HG03442 (cell line): ENCODE results near the gene BANF2.
"Not testable (repeated sequence)": the region's sequence is repeated elsewhere in the genome, so short reads cannot be mapped to it uniquely, and the experiment has no call there.

Experiments
- ATAC-seq: cut with Tn5 transposase; IDR thresholded peaks from one replicate; pipeline ENCODE4 v1.9.1; 2021; ENCODE audit warnings: mild to moderate bottlenecking, moderate library complexity; ENCODE audit not compliant: unreplicated experiment

The BANF2 gene

GRCh38 chr20:17761604-17762003, 61.8 kb downstream of the BANF2 start:
- ATAC-seq: no peak

GRCh38 chr20:17762243-17762872, 62.6 kb downstream of the BANF2 start:
- ATAC-seq: no peak

- ATAC-seq: no peak
These were observed 63.2 kb downstream of the BANF2 start for GRCh38 chr20:17762873-17763557.

DNA sequence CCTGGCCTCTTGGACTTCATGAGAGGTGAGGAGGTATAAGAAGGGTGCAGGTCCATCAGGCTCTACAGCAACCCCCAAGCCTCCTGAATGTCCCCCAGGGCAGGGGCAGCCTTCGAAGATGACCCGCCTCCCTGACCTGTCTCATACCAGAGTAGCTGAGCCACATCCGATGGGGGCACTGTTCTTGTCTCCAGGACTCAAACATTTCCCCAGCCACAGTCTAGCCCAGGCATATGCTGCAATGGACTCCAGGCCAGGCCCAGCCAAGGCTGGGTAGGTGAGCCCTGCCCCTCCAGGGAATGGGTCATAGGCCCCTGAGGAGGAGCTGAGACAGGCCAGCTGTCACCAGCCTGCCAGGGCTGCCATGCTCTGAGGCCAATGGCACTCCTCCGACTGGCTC, 65.3 kb downstream of the BANF2 start:
- no peak for ATAC-seq

DNA sequence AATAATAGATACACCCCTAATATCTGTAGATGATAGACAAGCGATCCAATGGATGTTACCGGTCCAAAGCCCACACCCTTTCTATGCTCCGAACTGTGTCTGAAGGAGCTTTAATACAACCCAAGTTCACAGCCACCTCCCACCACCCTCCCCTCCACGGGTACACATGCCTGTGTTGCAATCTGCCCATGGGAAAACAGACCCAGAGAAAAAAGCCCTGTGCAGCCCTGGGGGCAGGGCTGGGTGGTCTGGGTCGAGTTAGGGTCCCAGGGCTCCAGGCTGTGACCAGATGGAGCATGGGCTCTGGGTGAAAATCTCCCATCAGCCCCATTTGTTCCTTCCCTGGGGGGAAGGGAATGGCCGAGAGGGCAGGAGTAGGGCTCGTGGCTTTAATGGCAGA, 65.8 kb downstream of the BANF2 start:
- no peak for ATAC-seq

DNA sequence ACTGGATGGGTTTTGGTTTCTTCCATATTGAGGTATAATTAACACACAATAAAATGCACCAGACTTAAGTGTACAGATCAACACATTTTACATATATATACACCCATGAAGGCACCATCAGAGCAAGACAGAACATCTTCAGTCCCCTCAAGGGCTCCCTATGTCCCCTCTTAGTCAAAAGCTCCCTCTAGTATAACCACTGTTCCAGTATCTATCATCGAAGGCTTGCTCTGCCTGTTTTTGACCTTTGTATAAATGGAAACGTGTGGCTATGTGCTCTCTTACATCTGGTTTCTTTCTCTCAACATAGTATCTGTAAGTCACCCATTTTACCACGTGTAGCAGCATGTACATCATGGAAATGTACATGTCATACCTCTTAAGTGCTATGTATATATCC, 66.5 kb downstream of the BANF2 start:
- ATAC-seq: no peak

- no peak for ATAC-seq
These were observed 67.9 kb downstream of the BANF2 start for GRCh38 chr20:17767624-17768023.

DNA sequence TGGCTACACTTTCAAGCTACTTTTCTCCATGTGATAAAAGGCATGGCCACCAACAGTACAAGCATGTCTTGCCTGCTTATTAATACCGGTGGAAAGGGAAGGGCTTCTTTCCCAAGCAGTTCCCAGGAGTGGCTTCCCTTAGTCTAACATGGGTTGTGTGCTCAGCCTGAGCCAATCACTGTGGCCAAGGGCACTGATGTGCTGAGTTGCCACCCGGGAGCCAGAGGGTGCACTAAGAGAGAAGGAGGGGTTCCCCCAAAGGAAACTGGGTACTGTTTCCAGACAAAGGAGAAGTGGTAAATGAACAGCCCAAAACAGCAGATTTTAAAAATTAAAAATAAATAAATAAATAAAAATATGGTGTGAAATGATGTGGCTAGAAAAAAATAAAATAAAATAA, 68.5 kb downstream of the BANF2 start:
- ATAC-seq: no peak

GRCh38 chr20:17769716-17770115, 70.0 kb downstream of the BANF2 start:
- ATAC-seq: not testable (repeated sequence)

DNA sequence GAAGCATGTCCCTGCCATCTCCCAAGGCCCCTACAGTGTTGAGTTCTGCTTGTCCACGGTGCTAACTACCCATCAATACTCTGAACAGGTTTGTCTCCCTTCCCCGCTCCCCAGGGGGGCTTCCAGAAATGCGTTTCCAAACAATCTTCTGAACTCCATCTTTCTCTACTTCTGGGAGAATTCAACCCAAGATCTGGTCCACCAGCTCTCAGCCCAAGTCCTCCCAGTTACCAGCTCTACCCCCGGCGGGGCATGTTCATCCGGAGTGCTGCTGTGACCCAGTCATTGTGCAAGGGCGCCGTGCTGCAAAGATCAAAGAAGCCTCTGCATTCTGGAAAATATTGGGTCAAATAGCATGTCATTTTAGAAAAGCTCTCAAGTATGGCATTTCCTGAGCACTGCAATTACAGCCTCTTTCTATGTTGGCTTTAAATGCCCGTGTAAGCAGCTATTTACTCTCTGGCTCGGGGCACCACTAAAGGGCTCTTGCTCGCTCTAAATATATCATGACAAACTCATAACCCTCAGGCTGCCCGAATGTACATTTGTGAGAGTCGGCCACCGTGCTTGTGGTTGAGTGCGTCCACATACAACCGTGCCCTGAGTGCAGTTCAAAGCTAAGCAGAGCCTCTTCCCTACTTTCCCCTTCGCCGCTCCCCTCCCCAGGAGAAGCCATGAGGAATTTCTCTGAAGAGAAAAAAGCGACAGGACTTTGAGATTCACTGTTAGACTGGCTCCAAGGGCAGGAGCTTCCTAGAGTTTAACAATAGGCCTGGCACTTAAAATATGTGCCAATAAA, 71.6 kb downstream of the BANF2 start:
- no peak for ATAC-seq

GRCh38 chr20:17772005-17772343, 72.2 kb downstream of the BANF2 start:
- ATAC-seq: no peak

DNA sequence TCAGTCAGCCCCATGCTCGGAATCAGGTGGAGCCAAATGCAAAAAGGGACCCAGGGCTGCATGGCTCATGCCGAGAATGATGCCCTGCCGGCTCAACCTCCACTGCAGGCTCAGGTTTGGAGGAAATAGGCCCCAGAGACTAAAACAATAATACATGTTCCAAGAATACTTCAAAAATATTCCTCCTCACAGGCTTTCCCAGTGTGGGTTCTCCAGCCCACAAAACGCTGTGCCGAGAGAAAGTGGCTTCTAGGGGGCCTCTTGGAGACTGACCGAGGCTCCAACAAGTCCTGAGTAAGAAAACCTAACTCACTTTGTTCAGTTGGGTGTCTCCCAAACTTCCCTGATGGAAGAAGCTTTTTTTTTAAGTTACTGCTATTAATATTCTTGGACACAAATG, 73.9 kb downstream of the BANF2 start:
- ATAC-seq: no peak

- ATAC-seq: no peak
These were observed 75.8 kb downstream of the BANF2 start for GRCh38 chr20:17775600-17775999.

- no peak for ATAC-seq
These were observed 76.8 kb downstream of the BANF2 start for GRCh38 chr20:17776551-17776950.

GRCh38 chr20:17779011-17779410, 79.2 kb downstream of the BANF2 start:
- not testable (repeated sequence) for ATAC-seq

DNA sequence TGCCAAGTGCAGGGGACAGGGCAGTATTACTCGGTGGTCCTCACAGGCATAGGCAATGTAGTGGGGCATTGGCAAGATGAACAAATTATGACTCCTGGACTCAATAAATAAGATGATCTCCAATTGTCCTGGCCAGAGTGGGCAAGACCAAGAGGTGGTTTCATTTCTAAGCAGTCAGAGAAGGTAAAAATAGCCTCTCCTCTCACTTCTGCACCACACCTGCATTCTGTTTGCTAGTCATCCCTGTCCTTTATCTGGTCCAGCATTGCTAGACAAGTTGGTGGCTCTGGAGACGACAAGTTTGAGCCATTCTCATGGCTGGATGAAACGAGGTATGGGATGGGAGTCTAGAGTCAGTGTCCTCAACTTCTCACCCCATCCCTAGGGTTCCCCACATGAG, 83.0 kb downstream of the BANF2 start:
- ATAC-seq: peak; percentile 74

DNA sequence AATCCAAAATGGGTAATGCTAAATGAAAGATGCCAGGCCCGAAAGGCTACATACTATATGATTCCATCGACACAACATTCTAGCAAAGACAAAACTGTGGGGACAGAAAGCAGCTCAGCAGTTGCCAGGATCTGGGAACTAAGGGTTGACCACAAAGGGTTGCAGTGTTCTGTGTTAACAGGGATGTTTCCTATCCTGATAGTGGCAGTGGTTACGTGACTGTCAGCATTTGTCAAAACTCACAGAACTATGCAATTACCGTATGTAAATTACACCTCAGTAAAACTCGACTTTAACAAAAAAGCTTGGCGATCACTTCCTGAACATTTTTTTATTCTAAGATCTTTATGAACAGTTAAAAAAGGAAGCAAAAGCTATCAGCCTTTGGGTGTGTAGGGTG, 83.9 kb downstream of the BANF2 start:
- no peak for ATAC-seq

GRCh38 chr20:17785007-17785406, 85.2 kb downstream of the BANF2 start:
- no peak for ATAC-seq
